ENCODE data around the gene ALOXE3.

Gene ALOXE3

DNA sequence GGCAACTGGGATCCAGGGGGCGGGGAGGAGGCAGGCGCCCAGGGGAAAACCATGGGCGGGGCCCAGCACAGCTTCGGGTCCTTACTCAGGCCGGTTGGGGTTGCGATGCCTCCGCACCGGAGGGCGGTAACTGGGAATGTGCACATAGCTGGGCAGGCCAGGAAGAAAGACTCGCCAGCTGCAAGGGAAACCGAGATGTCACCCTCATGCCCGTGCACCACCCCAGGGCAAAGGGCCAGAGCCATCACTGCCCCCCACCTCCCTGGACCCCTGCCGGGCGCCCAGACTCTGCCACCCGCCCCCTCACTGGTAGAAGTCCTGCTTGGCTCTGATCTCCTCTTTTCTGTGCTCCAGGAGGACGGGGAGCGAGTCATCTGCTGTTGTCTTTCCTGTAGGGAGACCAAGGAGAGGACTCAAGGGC is 37.5 kb downstream of the ALOXE3 start:
- TF ChIP-seq TAF1 (IDR thresholded peaks at IDR 0.05; ENCODE audit: borderline replicate concordance, insufficient read depth, low read length) = no peak
- TF ChIP-seq POLR2AphosphoS5 (IDR thresholded peaks at IDR 0.05; ENCODE audit: low read depth, low read length) = no peak
- no peak for TF ChIP-seq SIN3A (IDR thresholded peaks at IDR 0.05; ENCODE audit: borderline replicate concordance, insufficient read depth, low read length)

DNA sequence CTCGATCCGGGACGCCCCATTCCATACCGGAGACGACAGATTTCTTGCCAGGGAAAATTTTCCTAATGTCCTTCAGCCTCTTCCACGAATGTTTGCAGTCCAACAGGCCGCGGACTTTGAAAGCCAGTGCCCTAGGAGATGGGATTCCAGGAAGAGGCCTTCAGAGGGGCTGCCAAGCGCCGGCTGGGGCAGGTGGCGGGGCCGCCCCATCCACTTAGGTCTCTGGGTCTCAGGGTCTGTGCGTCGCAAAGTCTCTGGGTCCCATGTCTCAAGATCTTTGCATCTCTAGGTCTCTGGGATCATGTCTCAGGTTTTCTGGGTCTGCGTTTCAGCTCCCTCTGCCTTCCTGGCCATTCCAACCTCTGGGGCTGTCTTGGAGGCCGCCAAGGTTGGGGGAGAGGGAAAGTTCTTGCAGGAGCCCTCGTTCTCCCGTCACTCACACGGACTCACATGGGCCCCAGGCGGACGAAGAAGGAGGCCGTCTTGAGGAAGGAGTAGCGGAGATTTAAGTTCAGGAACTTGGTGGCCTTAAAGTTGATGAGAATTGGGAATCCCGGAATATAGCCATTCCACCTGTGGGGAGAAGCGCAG is 38.0 kb downstream of the ALOXE3 start:
- TF ChIP-seq POLR2AphosphoS5 (IDR thresholded peaks at IDR 0.05; ENCODE audit: low read depth, low read length) = no peak
- TF ChIP-seq FOXP2 (optimal IDR thresholded peaks at IDR 0.05; ENCODE audit: borderline replicate concordance, extremely low read depth, extremely low read length, insufficient read depth) = no peak
- no peak for TF ChIP-seq SIN3A (IDR thresholded peaks at IDR 0.05; ENCODE audit: borderline replicate concordance, insufficient read depth, low read length)
- TF ChIP-seq TAF1 (IDR thresholded peaks at IDR 0.05; ENCODE audit: borderline replicate concordance, insufficient read depth, low read length) = no peak
- TF ChIP-seq, protein P1, sequence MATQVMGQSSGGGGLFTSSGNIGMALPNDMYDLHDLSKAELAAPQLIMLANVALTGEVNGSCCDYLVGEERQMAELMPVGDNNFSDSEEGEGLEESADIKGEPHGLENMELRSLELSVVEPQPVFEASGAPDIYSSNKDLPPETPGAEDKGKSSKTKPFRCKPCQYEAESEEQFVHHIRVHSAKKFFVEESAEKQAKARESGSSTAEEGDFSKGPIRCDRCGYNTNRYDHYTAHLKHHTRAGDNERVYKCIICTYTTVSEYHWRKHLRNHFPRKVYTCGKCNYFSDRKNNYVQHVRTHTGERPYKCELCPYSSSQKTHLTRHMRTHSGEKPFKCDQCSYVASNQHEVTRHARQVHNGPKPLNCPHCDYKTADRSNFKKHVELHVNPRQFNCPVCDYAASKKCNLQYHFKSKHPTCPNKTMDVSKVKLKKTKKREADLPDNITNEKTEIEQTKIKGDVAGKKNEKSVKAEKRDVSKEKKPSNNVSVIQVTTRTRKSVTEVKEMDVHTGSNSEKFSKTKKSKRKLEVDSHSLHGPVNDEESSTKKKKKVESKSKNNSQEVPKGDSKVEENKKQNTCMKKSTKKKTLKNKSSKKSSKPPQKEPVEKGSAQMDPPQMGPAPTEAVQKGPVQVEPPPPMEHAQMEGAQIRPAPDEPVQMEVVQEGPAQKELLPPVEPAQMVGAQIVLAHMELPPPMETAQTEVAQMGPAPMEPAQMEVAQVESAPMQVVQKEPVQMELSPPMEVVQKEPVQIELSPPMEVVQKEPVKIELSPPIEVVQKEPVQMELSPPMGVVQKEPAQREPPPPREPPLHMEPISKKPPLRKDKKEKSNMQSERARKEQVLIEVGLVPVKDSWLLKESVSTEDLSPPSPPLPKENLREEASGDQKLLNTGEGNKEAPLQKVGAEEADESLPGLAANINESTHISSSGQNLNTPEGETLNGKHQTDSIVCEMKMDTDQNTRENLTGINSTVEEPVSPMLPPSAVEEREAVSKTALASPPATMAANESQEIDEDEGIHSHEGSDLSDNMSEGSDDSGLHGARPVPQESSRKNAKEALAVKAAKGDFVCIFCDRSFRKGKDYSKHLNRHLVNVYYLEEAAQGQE (IDR thresholded peaks at IDR 0.05; ENCODE audit: insufficient read depth in 1 of 2, low read depth in 2 of 2, low read length in 2 of 2) = no peak

DNA sequence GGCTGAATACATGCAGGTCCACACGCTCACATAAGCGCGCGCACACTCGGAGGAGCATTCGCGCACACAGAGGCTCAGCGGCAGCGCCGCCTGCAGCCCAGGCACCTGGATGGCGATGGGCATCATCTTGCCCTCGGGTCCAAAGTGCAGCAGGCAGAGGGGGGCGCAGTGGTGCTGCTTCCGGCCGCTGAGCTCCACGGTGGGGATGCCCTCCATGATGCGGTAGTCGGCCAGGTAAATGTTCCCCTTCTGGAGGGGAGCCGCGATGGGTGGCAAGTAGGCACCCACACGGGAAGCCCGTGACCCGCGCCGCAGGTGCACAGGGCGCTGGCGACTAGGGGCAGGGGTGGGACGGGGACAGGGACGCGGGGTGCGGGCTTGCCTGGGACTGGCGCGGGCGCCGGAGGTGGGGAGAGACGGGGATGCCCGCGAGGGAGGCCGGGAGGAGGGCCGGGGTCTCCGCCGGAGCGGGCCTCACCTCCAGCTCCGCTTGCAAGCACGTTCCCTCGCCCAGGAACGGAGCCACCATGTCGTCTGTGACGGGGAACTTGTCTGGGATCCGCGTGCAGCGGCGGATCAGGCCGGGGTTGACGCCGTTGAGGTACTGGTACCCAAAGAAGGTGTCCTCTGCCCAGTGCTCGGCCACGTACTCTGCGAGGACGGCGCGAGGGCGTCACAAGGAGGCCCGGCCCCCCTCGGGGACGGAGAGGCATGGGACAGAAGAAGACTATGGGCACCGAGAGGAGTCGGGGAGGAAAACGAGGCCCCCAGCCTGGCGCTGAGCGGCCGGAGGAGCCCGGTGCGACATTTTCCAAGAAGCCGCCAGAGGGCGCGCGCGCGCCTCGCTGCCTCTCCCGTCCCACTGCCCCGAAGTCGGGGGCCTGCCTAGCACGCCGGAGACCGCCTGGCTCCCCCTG is 38.8 kb downstream of the ALOXE3 start:
- TF ChIP-seq POLR2AphosphoS5 (IDR thresholded peaks at IDR 0.05; ENCODE audit: low read depth, low read length) (no peak), FOXP2 (optimal IDR thresholded peaks at IDR 0.05; ENCODE audit: borderline replicate concordance, extremely low read depth, extremely low read length, insufficient read depth) (no peak), TAF1 (IDR thresholded peaks at IDR 0.05; ENCODE audit: borderline replicate concordance, insufficient read depth, low read length) (no peak), SIN3A (IDR thresholded peaks at IDR 0.05; ENCODE audit: borderline replicate concordance, insufficient read depth, low read length) (no peak)
- TF ChIP-seq, protein P1 (IDR thresholded peaks at IDR 0.05; ENCODE audit: insufficient read depth in 1 of 2, low read depth in 2 of 2, low read length in 2 of 2) = no peak

DNA sequence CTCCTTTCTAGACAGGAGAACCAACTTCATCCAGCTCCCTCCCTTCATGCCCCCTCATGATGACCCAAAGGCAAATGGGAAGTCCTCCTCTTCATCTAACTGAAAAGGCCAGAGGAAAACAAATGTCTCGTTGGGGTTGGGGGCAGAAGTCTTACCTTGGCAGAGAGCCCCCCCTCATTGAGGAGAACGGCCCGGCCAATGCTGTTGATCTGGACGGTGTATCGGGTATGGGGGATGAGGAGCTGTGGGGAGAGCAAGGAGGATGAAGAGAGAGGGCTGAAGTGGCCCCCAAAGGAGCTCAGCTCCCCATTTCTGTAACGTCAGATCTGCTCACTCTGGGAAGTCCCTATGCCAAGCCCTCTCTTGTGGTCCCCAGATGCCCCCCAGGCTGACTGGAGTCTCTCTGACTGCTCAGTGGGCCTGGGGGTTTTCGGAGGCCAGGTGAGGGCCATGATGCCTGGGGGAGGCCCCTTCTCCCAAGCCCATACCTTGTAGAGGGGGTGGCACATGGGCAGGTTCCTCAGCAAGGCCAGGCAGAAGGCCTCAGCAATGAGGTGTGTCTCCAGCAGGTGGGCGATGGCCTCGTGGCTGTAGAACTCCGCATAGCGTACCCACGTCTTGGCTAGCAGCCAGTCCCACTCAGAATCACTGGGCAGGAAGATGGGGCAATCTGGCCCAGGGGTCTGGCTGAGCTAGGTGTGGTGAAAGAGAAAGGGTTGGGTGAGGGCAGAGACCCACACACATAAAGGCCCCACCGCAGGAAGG is 41.6 kb downstream of the ALOXE3 start:
- no peak for TF ChIP-seq SIN3A (IDR thresholded peaks at IDR 0.05; ENCODE audit: borderline replicate concordance, insufficient read depth, low read length)
- TF ChIP-seq, protein P1 (IDR thresholded peaks at IDR 0.05; ENCODE audit: insufficient read depth in 1 of 2, low read depth in 2 of 2, low read length in 2 of 2) = no peak
- TF ChIP-seq POLR2AphosphoS5 (IDR thresholded peaks at IDR 0.05; ENCODE audit: low read depth, low read length) = no peak
- TF ChIP-seq TAF1 (IDR thresholded peaks at IDR 0.05; ENCODE audit: borderline replicate concordance, insufficient read depth, low read length) = no peak
- no peak for TF ChIP-seq FOXP2 (optimal IDR thresholded peaks at IDR 0.05; ENCODE audit: borderline replicate concordance, extremely low read depth, extremely low read length, insufficient read depth)

All from PFSK-1 (cell line).